Right lobe of liver (tissue), 4 donors: ENCODE results near the gene ATAD2B.

ENCODE experiments used
- CTCF ChIP-seq, 4 donors: fragments of 200-600 bp in 3 of 4; fragments of 450-650 bp in 1 of 4; IDR thresholded peaks; one replicate each; pipeline versions ENCODE4 v1.5.1 to v1.8.0; 2016 to 2022; ENCODE audit warnings: antibody characterized with exemption in 4 of 4, mild to moderate bottlenecking in 2 of 4
- POLR2A ChIP-seq: fragments of 450-650 bp; IDR thresholded peaks from one replicate; pipeline ENCODE4 v1.6.1; 2017; ENCODE audit warnings: antibody characterized with exemption, mild to moderate bottlenecking
- donor health status: DM: no; HTN: no; CAD: no.
- donor health status: DM: no; HTN: no; CAD: no.
- donor health status: DM: no; HTN: yes; CAD: no.

- TF ChIP-seq CTCF (IDR thresholded peaks at IDR 0.05) = peak; percentile 20 to 25 (median 24)
- no peak for TF ChIP-seq POLR2A
These were observed 166.2 kb downstream of the ATAD2B start for GRCh38 chr2:23760736-23761135.
